Measurements from ENCODE around the gene MUC5B. TPM values are rescaled to one million over a fixed set of nuclear protein-coding genes. Genes with fewer than 3 reads are reported as not detected.

MUC5B gene
- total and polyA plus RNA-seq, 2 donors (not counting 3 experiments of a cell fraction or from before 2014, with no cell fraction given) = not detected

DNA sequence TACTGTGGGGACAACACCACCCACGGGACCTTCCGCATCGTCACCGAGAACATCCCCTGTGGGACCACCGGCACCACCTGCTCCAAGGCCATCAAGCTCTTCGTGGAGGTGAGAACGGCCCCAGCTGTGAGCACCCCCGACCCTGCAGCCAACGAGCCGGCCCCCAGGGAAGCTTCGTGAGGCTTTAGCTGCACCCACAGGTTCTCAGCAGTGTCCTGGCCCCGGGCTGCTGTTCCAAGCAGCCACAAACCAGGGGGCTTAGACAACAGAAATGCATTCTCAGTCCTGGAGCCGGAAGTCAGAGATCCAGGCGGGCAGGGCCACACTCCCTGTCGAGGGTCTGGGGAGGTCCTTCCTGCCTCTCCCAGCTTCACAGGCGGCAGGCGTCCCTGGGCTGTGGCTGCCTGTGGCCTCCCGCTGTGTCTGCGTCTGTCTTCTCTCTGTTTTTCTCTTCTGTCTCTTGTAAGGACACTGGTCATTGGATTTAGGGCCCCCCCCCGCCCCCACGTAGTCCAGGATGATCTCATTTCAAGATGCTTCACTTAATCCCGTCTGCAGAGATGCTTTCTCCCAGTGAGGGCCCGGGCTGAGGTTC, 12.5 kb downstream of the MUC5B start:
- Histone ChIP-seq H3K4me2 (ENCODE audit: insufficient read depth, low read length) (no peak overlapping the region), H3K9me1 (replicated peaks; ENCODE audit: control insufficient read depth, extremely low read depth, insufficient read depth, low read length) (no peaks in the 10 kb centered on the region), H3K9me3 (replicated peaks; ENCODE audit: control insufficient read depth, insufficient read depth, low read length) (no peaks in the 10 kb centered on the region), H3K4me1 (ENCODE audit: control insufficient read depth, extremely low read depth, insufficient read depth, low read length) (no peaks in the 10 kb centered on the region), H3K4me3 (replicated peaks in 1 of 3; ENCODE audit: insufficient read depth in 1 of 3, low read depth in 1 of 3, low read length in 3 of 3) (no peak overlapping the region), H3K79me2 (ENCODE audit: control insufficient read depth, insufficient read depth, low read length) (no peaks in the 10 kb centered on the region), H3K27ac (ENCODE audit: insufficient read depth, low read depth, low read length) (no peak overlapping the region), H3K27me3 (ENCODE audit: control insufficient read depth in 2 of 2, insufficient read depth in 2 of 2, low read length in 2 of 2) (no peaks in the 10 kb centered on the region), H2AFZ (ENCODE audit: low read depth, low read length) (no peak overlapping the region), H3K36me3 (ENCODE audit: control insufficient read depth in 2 of 2, extremely low read depth in 1 of 2, insufficient read depth in 2 of 2, low read length in 2 of 2) (no peaks in the 10 kb centered on the region), H4K20me1 (replicated peaks; ENCODE audit: control insufficient read depth, extremely low read depth, insufficient read depth, low read length) (no peaks in the 10 kb centered on the region), H3K9ac (replicated peaks; ENCODE audit: extremely low read depth, insufficient read depth, low read length) (no peak overlapping the region)
- DNase-seq (ENCODE audit: low read depth, low spot score) (no peak), FAIRE-seq (no peak)
- TF ChIP-seq GATA2 (IDR thresholded peaks at IDR 0.05; ENCODE audit: insufficient read depth, insufficient read length, low read depth, low read length) (no peak), POLR2AphosphoS5 (IDR thresholded peaks at IDR 0.05; ENCODE audit: insufficient read depth, low read depth, low read length) (no peak), FOS (IDR thresholded peaks at IDR 0.05; ENCODE audit: borderline replicate concordance, insufficient read depth, low read length) (no peak), POLR2A (IDR thresholded peaks at IDR 0.05; ENCODE audit: low read depth, low read length) (no peak), EZH2 (IDR thresholded peaks at IDR 0.05; ENCODE audit: borderline replicate concordance, low read depth, low read length, severe bottlenecking) (no peak), JUN (IDR thresholded peaks at IDR 0.05; ENCODE audit: borderline replicate concordance, insufficient read depth, insufficient read length, low read depth) (no peak), MYC (IDR thresholded peaks at IDR 0.05; ENCODE audit: low read depth, low read length) (no peak)
- TF ChIP-seq, protein P1, sequence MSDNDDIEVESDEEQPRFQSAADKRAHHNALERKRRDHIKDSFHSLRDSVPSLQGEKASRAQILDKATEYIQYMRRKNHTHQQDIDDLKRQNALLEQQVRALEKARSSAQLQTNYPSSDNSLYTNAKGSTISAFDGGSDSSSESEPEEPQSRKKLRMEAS (IDR thresholded peaks at IDR 0.05; ENCODE audit: insufficient read depth, insufficient read length) = no peak
- TF ChIP-seq, protein P2, sequence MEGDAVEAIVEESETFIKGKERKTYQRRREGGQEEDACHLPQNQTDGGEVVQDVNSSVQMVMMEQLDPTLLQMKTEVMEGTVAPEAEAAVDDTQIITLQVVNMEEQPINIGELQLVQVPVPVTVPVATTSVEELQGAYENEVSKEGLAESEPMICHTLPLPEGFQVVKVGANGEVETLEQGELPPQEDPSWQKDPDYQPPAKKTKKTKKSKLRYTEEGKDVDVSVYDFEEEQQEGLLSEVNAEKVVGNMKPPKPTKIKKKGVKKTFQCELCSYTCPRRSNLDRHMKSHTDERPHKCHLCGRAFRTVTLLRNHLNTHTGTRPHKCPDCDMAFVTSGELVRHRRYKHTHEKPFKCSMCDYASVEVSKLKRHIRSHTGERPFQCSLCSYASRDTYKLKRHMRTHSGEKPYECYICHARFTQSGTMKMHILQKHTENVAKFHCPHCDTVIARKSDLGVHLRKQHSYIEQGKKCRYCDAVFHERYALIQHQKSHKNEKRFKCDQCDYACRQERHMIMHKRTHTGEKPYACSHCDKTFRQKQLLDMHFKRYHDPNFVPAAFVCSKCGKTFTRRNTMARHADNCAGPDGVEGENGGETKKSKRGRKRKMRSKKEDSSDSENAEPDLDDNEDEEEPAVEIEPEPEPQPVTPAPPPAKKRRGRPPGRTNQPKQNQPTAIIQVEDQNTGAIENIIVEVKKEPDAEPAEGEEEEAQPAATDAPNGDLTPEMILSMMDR (IDR thresholded peaks at IDR 0.05; ENCODE audit: extremely low read depth in 1 of 2, insufficient read depth in 1 of 2, low read depth in 1 of 2, low read length in 2 of 2) = no peak
- intact Hi-C loops (cut with micrococcal nuclease) (no loop called here), dilution Hi-C loops (cut with MboI; ENCODE audit: extremely low pct_ligation_motif_present, low sequenced_read_pairs) (no loop called here)
- BruUV-seq (replicated peaks) = no TSS peak
- CTCF ChIA-PET = no interaction called here
- POLR2A ChIA-PET = no interaction called here

Data from endothelial cell of umbilical vein (primary cell).